ENCODE results near the gene METTL3.

The METTL3 gene

GRCh38 chr14:21476523-21476924 is 34.6 kb downstream of the METTL3 start:
- DNase-seq, result no peak

GRCh38 chr14:21475767-21476522 is 35.2 kb downstream of the METTL3 start:
- peak; percentile 7 for DNase-seq

GRCh38 chr14:21467616-21468015 is 43.5 kb downstream of the METTL3 start:
- DNase-seq, result no peak

- DNase-seq, result peak; percentile 99
Measured at GRCh38 chr14:21455912-21456667, 55.0 kb downstream of the METTL3 start, which contains the start of gene CHD8. Gene CHD8 (minus strand): TSS chr14:21456123. CDS start chr14:21431643, 24,480 bp downstream.

- DNase-seq, result peak; percentile 21
Measured at GRCh38 chr14:21455592-21455911, 55.6 kb downstream of the METTL3 start.

GRCh38 chr14:21454843-21455544 is 56.1 kb downstream of the METTL3 start:
- DNase-seq, result peak; percentile 14

- DNase-seq, result no peak
Measured at GRCh38 chr14:21449899-21450216, 61.3 kb downstream of the METTL3 start.
